ENCODE measurements around the gene ABCC6.

The ABCC6 gene

GRCh38 chr16:16169615-16170014, 53.7 kb downstream of the ABCC6 start:
- DNase-seq (ENCODE audit: low read depth): no peak
- no peak for TF ChIP-seq CTCF (IDR thresholded peaks at IDR 0.05; ENCODE audit: low read depth, low read length, missing control alignments)
- H3K4me3 ChIP-seq (ENCODE audit: low read depth, low read length): no peak overlapping the region

- no peak overlapping the region for H3K4me3 ChIP-seq (ENCODE audit: low read depth, low read length)
- no peak for DNase-seq (ENCODE audit: low read depth)
- TF ChIP-seq CTCF (IDR thresholded peaks at IDR 0.05; ENCODE audit: low read depth, low read length, missing control alignments): no peak
Observed at GRCh38 chr16:16168431-16168830, 54.9 kb downstream of the ABCC6 start.

- H3K4me3 ChIP-seq (ENCODE audit: low read depth, low read length): no peak overlapping the region
- TF ChIP-seq CTCF (IDR thresholded peaks at IDR 0.05; ENCODE audit: low read depth, low read length, missing control alignments): no peak
- DNase-seq (ENCODE audit: low read depth): no peak
Observed at GRCh38 chr16:16167927-16168326, 55.4 kb downstream of the ABCC6 start.

- DNase-seq (ENCODE audit: low read depth): no peak
- TF ChIP-seq CTCF (IDR thresholded peaks at IDR 0.05; ENCODE audit: low read depth, low read length, missing control alignments): no peak
- no peak overlapping the region for H3K4me3 ChIP-seq (ENCODE audit: low read depth, low read length)
Observed at GRCh38 chr16:16166949-16167348, 56.3 kb downstream of the ABCC6 start.

- no peak for TF ChIP-seq CTCF (IDR thresholded peaks at IDR 0.05; ENCODE audit: low read depth, low read length, missing control alignments)
- H3K4me3 ChIP-seq (ENCODE audit: low read depth, low read length): no peak overlapping the region
- DNase-seq (ENCODE audit: low read depth): no peak
Observed at GRCh38 chr16:16166085-16166484, 57.2 kb downstream of the ABCC6 start.

GRCh38 chr16:16164243-16164642, 59.1 kb downstream of the ABCC6 start:
- no peak for TF ChIP-seq CTCF (IDR thresholded peaks at IDR 0.05; ENCODE audit: low read depth, low read length, missing control alignments)
- no peak overlapping the region for H3K4me3 ChIP-seq (ENCODE audit: low read depth, low read length)
- DNase-seq (ENCODE audit: low read depth): no peak

GRCh38 chr16:16163571-16163970, 59.7 kb downstream of the ABCC6 start:
- H3K4me3 ChIP-seq (ENCODE audit: low read depth, low read length): no peak overlapping the region
- no peak for DNase-seq (ENCODE audit: low read depth)
- TF ChIP-seq CTCF (IDR thresholded peaks at IDR 0.05; ENCODE audit: low read depth, low read length, missing control alignments): no peak

All from GM12864 (cell line).